Measurements from ENCODE around the gene FIGLA. TPM values are rescaled to one million over a fixed set of nuclear protein-coding genes. Genes with fewer than 3 reads are reported as not detected.

The FIGLA gene
- total RNA-seq, 1 experiment from 2014 or later: not detected

- intact Hi-C loops (cut with micrococcal nuclease): no loop called here
- H3K27ac ChIP-seq (ENCODE audit: low read depth, low read length): no peak overlapping the region
- no peaks in the 10 kb centered on the region for H3K9me2 ChIP-seq (ENCODE audit: insufficient read depth)
- H3K9me3 ChIP-seq (ENCODE audit: control insufficient read depth in 1 of 2, insufficient read depth in 1 of 2, low read depth in 1 of 2, low read length in 2 of 2): no peaks in the 10 kb centered on the region
- ChIA-PET POLR2A (no interaction called here), CTCF (no interaction called here), RAD21 (ENCODE audit: low non-redundant PET in 1 of 2, low total read pairs in 2 of 2, uncharacterized antibody in 2 of 2, unreplicated experiment in 2 of 2) (no interaction called here)
- H3K9ac ChIP-seq (ENCODE audit: low read length): no peak overlapping the region
- H4K20me1 ChIP-seq (ENCODE audit: insufficient read depth): no peaks in the 10 kb centered on the region
- no peak overlapping the region for H3K4me3 ChIP-seq (replicated peaks in 1 of 2; ENCODE audit: low read depth in 1 of 2, low read length in 2 of 2)
- ATAC-seq (no peak), DNase-seq (ENCODE audit: low read depth, low spot score) (no peak)
- H3K36me3 ChIP-seq (ENCODE audit: control insufficient read depth in 1 of 2, insufficient read depth in 2 of 2, low read length in 2 of 2): no peaks in the 10 kb centered on the region
- H3K4me1 ChIP-seq (ENCODE audit: control insufficient read depth in 1 of 2, insufficient read depth in 2 of 2, low read length in 2 of 2): no peaks in the 10 kb centered on the region
- no peak overlapping the region for H3K4me2 ChIP-seq (ENCODE audit: low read length)
- BruUV-seq (replicated peaks): no TSS peak
- TF ChIP-seq CTCF (IDR thresholded peaks at IDR 0.05 in 2 of 3, conservative IDR thresholded peaks at IDR 0.05 in 1 of 3; ENCODE audit: borderline replicate concordance in 1 of 3, insufficient read depth in 1 of 3, low read depth in 2 of 3, low read length in 2 of 3) (no peak), EZH2phosphoT487 (IDR thresholded peaks at IDR 0.05; ENCODE audit: borderline replicate concordance) (no peak)
- H2AFZ ChIP-seq (ENCODE audit: low read depth, low read length, poor library complexity, severe bottlenecking): no peak overlapping the region
- no peaks in the 10 kb centered on the region for H3K27me3 ChIP-seq (ENCODE audit: insufficient read depth, low read length)
- no peaks in the 10 kb centered on the region for H3K79me2 ChIP-seq (ENCODE audit: insufficient read depth, low read length)
These were observed 39.5 kb upstream of the FIGLA start for GRCh38 chr2:70829916-70830315.

GRCh38 chr2:70828914-70829824 lies 38.7 kb upstream of the FIGLA start:
- Histone ChIP-seq H3K27ac (ENCODE audit: low read depth, low read length) (no peak overlapping the region), H3K79me2 (ENCODE audit: insufficient read depth, low read length) (no peaks in the 10 kb centered on the region), H4K20me1 (ENCODE audit: insufficient read depth) (no peaks in the 10 kb centered on the region), H3K9ac (ENCODE audit: low read length) (no peak overlapping the region), H3K4me3 (replicated peaks in 1 of 2; ENCODE audit: low read depth in 1 of 2, low read length in 2 of 2) (no peak overlapping the region), H3K27me3 (ENCODE audit: insufficient read depth, low read length) (no peaks in the 10 kb centered on the region), H3K9me3 (ENCODE audit: control insufficient read depth in 1 of 2, insufficient read depth in 1 of 2, low read depth in 1 of 2, low read length in 2 of 2) (no peaks in the 10 kb centered on the region), H2AFZ (ENCODE audit: low read depth, low read length, poor library complexity, severe bottlenecking) (no peak overlapping the region), H3K4me2 (ENCODE audit: low read length) (no peak overlapping the region), H3K36me3 (ENCODE audit: control insufficient read depth in 1 of 2, insufficient read depth in 2 of 2, low read length in 2 of 2) (no peaks in the 10 kb centered on the region), H3K9me2 (ENCODE audit: insufficient read depth) (no peaks in the 10 kb centered on the region), H3K4me1 (ENCODE audit: control insufficient read depth in 1 of 2, insufficient read depth in 2 of 2, low read length in 2 of 2) (no peaks in the 10 kb centered on the region)
- RAD21 ChIA-PET (ENCODE audit: low non-redundant PET in 1 of 2, low total read pairs in 2 of 2, uncharacterized antibody in 2 of 2, unreplicated experiment in 2 of 2): no interaction called here
- intact Hi-C loops (cut with micrococcal nuclease): no loop called here
- CTCF ChIA-PET: no interaction called here
- no TSS peak for BruUV-seq (replicated peaks)
- no peak for DNase-seq (ENCODE audit: low read depth, low spot score)
- no peak for TF ChIP-seq EZH2 (IDR thresholded peaks at IDR 0.05)
- no peak for TF ChIP-seq FOSL1 (IDR thresholded peaks at IDR 0.05; ENCODE audit: low read depth)
- no peak for TF ChIP-seq EGR1 (IDR thresholded peaks at IDR 0.05; ENCODE audit: low read depth)
- TF ChIP-seq CTCF (IDR thresholded peaks at IDR 0.05 in 2 of 3, conservative IDR thresholded peaks at IDR 0.05 in 1 of 3; ENCODE audit: borderline replicate concordance in 1 of 3, insufficient read depth in 1 of 3, low read depth in 2 of 3, low read length in 2 of 3): no peak
- TF ChIP-seq SP1 (IDR thresholded peaks at IDR 0.05; ENCODE audit: low read depth): no peak
- no peak for TF ChIP-seq SIN3A (IDR thresholded peaks at IDR 0.05; ENCODE audit: low read depth)
- no peak for TF ChIP-seq ZNF274 (IDR thresholded peaks at IDR 0.05; ENCODE audit: low read depth, low read length)
- no peak for ATAC-seq
- POLR2A ChIA-PET: no interaction called here
